GM12872 (cell line): ENCODE measurements around the gene TSPAN33.

Experiments used
- TF ChIP-seq, protein P1 (sequence below): IDR thresholded peaks from 3 replicates; pipeline ENCODE4 v1.5.1; 2011; ENCODE audit warnings: low read depth, mild to moderate bottlenecking, low read length, moderate library complexity; ENCODE audit not compliant: insufficient read depth

TSPAN33 gene

DNA sequence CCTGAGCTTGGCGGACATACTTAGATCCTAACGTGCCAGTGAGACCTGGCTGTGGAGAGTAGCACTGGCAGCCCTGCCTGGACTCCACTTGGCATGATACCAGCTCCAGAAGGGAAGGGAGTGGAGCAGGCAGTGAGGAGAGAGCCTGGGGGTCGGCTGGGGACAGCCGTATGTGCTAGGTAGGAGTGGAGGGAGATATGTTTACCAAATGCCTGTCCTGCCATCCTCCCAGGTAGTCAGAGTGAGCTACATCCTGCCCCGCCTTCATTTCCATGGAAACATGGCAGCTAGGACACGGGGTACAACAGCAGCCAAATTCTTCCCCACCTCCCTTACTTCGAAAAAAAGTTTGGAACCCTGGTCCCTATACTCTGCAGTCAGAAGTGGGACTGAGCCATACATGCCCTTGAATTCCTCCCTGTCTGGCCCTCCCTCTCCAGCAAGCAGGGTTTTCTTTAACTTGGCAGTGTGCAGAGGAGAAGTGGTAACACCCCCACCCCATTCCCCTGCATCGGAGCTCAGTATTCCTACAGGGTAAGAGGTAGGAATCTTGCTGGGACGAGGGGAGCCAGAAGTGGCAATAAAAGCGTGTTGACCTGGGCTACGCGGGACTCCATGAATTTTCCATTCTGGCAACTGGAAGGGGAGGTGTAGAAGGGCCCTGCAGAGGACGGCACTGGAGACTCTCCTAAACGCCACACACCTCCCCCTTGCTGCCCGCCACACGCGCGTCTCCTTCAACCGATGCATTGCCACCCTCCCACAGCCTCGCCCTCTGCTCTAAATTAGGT is 23.9 kb downstream of the TSPAN33 start:
- TF ChIP-seq, protein P1, sequence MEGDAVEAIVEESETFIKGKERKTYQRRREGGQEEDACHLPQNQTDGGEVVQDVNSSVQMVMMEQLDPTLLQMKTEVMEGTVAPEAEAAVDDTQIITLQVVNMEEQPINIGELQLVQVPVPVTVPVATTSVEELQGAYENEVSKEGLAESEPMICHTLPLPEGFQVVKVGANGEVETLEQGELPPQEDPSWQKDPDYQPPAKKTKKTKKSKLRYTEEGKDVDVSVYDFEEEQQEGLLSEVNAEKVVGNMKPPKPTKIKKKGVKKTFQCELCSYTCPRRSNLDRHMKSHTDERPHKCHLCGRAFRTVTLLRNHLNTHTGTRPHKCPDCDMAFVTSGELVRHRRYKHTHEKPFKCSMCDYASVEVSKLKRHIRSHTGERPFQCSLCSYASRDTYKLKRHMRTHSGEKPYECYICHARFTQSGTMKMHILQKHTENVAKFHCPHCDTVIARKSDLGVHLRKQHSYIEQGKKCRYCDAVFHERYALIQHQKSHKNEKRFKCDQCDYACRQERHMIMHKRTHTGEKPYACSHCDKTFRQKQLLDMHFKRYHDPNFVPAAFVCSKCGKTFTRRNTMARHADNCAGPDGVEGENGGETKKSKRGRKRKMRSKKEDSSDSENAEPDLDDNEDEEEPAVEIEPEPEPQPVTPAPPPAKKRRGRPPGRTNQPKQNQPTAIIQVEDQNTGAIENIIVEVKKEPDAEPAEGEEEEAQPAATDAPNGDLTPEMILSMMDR, result no peak

DNA sequence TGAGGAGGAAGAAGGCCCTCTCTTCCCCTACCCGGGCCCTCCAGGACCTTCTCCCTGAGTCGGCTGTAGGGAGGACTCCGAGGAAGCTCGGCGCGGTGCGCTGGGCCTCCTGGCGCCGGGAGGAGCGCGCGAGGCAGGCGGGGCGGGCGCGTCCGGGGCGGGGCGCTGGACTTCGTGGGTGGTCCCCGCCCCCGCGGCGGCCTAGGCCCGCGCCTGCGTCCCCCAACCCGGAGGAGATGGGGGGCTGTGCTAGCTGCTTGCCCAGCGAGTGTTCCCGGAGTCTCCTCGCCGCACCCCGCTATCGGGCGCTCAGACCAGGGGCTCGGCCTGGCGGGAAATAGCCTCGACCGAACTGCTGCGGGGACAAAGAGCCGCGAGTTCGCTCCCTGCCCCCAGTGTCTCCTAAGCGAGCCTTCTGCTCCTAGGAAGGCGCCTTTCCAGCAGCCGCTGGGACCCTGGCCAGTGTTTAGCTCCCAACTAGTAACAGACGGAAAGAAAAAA is 24.7 kb downstream of the TSPAN33 start:
- TF ChIP-seq, protein P1, result no peak

DNA sequence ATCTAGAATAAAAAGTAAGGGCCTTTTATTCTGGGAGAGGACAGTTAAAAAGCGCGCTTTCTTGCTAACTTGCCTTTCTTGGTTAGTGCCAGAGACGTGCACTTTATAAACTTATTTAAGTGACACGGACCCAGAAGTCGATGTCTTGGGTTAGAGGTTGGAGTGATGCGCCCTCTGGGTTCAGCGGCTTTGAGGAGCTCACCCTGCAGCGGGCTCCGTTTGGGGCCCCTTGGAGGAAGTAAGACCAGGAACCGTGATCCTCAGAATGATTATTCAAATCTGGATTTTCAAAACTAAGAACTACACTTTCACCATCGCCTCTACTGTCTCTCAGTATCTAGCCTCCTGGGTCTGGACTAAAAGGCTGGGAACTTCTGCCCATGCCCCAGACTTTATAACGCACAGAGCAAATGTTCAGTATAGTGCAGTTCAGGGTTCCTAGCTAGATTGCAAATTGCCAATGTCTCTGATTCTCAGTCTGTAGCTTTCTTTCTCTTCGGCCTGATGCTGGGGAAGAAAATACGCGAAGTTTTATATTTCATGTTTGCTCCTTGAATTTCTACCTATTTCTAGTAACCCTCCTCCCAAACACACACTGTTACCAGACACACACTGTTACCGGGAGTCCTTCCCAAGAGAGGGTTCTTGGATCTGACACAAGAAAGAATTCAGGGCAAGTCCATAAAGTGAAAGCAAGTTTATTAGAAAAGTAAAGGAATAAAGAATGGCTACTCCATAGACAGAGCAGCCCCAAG is 25.4 kb downstream of the TSPAN33 start:
- TF ChIP-seq, protein P1, result no peak

DNA sequence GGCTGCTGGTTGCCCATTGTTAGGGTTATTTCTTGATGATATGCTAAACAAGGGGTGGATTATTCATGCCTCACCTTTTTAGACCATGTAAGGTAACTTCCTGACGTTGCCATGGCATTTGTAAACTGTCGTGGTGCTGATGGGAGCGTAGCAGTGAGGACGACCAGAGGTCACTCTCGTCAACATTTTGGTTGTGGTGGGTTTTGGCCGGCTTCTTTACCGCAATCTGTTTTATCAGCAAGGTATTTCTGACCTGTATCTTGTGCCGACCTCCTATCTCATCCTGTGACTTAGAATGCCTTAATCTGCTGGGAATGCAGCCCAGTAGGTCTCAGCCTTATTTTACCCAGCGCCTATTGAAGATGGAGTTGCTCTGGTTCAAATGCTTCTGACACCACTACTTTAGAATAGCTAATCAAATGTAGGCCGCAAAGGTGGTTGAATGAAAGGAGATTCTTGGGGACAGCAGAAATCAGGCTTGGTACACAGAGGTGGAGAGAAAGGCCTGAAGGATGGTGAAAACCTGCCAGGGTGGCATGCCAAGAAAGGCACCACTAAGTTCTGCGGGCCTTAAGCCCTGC is 26.0 kb downstream of the TSPAN33 start:
- TF ChIP-seq, protein P1, result no peak

DNA sequence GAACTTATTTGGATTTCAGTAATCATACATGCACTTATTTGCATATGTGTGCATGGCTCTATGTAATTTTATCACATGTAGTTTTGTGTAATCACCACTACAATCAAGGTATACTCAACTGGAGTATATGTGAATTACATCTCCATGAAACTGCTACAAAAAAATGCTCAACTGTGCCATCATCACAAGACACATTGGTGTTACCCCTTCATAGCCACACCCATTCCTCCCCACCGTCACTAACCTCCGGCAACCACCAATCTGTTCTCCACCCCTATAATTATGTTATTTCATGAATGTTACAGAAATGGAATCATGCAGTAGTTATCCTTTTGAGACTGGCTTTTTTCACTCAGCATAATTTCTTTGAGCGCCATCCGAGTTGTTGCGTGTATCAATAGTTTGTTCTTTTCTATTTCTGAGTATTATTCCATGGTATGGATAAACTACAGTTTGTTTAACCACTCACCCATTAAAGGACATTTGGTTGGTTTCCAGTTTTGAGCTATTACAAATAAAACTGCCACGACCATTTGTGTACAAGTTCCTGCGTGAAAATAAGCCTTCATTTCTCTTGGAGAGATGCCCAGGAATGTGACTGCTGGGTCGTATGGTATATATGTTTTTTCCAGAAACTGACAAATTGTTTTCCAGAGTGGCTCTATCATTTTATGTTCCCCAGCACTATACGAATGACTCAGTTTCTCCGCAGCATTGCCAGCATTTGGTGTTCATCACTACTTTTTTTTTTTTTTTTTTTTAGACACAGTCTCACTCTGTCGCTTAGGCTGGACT is 32.6 kb downstream of the TSPAN33 start:
- TF ChIP-seq, protein P1, result no peak

DNA sequence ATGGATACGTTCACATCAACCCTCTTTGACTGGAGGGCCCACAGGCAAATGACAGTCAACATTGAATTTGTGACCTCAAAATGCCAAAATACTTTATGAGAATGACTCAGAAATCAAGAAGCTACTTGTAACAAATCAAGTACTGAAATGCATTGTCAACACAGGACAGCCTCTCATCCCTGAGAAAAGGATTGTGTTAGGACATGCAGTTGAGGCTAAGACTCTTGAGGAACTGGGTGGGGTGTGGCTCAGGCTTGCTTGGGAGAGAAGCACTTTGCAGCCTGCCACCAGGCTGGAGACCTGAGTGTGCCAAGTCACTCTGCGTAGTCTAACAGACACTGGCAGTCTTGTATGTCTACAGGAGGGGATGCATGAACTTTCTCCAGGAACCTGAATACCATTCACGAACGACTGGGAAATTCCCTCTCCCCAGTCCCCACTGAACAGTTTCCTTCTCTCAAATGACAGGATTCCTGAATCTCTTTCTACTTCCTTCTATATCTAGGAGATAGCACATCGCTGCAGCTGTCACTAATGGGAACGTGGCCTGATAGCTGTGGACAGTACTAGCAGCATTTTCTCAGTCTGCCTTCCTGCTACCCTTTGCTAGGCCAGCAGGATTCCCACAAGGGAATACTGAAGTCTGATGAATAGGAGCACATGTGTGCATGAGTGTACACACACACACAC is 40.6 kb downstream of the TSPAN33 start:
- TF ChIP-seq, protein P1, result no peak
